ENCODE measurements around the gene CHRM2.

DNA sequence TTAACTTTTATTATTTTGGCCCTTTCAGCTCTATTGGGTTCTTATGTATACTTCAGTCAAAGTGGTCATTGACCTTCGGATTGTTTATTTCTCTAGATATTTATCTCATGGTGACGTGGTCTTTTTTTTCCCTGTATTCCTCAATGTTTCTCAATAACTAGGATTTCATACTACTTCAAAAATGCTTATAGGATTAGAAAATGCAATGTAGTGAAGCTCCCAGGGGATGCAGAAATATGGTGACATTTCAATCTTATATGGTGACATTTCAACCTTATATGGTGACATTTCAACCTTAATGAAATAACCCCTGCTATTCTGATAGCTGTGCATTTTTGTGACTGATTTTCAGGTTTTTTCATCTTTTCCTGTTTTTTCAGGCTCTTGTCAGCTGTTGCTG is 51.4 kb downstream of the CHRM2 start:
- TF ChIP-seq, protein P1, sequence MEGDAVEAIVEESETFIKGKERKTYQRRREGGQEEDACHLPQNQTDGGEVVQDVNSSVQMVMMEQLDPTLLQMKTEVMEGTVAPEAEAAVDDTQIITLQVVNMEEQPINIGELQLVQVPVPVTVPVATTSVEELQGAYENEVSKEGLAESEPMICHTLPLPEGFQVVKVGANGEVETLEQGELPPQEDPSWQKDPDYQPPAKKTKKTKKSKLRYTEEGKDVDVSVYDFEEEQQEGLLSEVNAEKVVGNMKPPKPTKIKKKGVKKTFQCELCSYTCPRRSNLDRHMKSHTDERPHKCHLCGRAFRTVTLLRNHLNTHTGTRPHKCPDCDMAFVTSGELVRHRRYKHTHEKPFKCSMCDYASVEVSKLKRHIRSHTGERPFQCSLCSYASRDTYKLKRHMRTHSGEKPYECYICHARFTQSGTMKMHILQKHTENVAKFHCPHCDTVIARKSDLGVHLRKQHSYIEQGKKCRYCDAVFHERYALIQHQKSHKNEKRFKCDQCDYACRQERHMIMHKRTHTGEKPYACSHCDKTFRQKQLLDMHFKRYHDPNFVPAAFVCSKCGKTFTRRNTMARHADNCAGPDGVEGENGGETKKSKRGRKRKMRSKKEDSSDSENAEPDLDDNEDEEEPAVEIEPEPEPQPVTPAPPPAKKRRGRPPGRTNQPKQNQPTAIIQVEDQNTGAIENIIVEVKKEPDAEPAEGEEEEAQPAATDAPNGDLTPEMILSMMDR (IDR thresholded peaks at IDR 0.05) = no peak
- TF ChIP-seq EP300 (IDR thresholded peaks at IDR 0.05) (no peak), POLR2A (IDR thresholded peaks at IDR 0.05) (no peak)

Measured in tibial nerve (tissue), 4 donors.